H9 (cell line): ENCODE results near the gene CCT7. TPM values are rescaled to one million over a fixed set of nuclear protein-coding genes. Genes with fewer than 3 reads are reported as not detected.

ENCODE experiments used
- DNase-seq: peaks from one replicate; pipeline ENCODE4 v3.0.0-alpha.2; 2017
- H2AFZ ChIP-seq: one replicate; pipeline ENCODE4 v1.6.1; 2013; ENCODE audit warnings: mild to moderate bottlenecking, low read length, control low read depth, moderate library complexity
- H2AK5ac ChIP-seq: 2 replicates; pipeline ENCODE4 v1.6.1; 2013; ENCODE audit warnings: low read length, control low read depth, mixed read lengths; ENCODE audit not compliant: insufficient read length
- H2BK120ac ChIP-seq: one replicate; pipeline ENCODE4 v1.6.1; 2013; ENCODE audit warnings: low read depth, mild to moderate bottlenecking, low read length, control low read depth, inconsistent platforms; ENCODE audit not compliant: poor library complexity, severe bottlenecking
- H2BK12ac ChIP-seq: 2 replicates; pipeline ENCODE4 v1.6.1; 2013; ENCODE audit warnings: low read length, control low read depth, mixed read lengths, low read depth; ENCODE audit not compliant: insufficient read length
- H2BK15ac ChIP-seq: 2 replicates; pipeline ENCODE4 v1.6.1; 2013; ENCODE audit warnings: low read depth, low read length, control low read depth
- H2BK20ac ChIP-seq: one replicate; pipeline ENCODE4 v1.6.1; 2013; ENCODE audit warnings: low read depth, mild to moderate bottlenecking, low read length, control low read depth, inconsistent platforms; ENCODE audit not compliant: poor library complexity, severe bottlenecking
- H2BK5ac ChIP-seq: 2 replicates; pipeline ENCODE4 v1.6.1; 2013; ENCODE audit warnings: low read length, control low read depth, mixed read lengths; ENCODE audit not compliant: insufficient read length
- H3K14ac ChIP-seq: 2 replicates; pipeline ENCODE4 v1.6.1; 2013; ENCODE audit warnings: low read length, control low read depth; ENCODE audit not compliant: insufficient read depth
- H3K18ac ChIP-seq: 2 replicates; pipeline ENCODE4 v1.6.1; 2013; ENCODE audit warnings: low read depth, mild to moderate bottlenecking, mixed read lengths, low read length, control low read depth; ENCODE audit not compliant: insufficient read length
- H3K23ac ChIP-seq: 2 replicates; pipeline ENCODE4 v1.6.1; 2013; ENCODE audit warnings: low read length, control low read depth, mixed read lengths, low read depth; ENCODE audit not compliant: insufficient read length
- H3K23me2 ChIP-seq: 2 replicates; pipeline ENCODE4 v1.6.1; 2013; ENCODE audit warnings: low read depth, mild to moderate bottlenecking, mixed read lengths, low read length, control low read depth; ENCODE audit not compliant: insufficient read length, poor library complexity, severe bottlenecking
- H3K27ac ChIP-seq: 2 replicates; pipeline ENCODE4 v1.5.1; 2013; ENCODE audit warnings: low read length, control low read depth, mixed read lengths, low read depth; ENCODE audit not compliant: insufficient read length
- H3K27me3 ChIP-seq: 2 replicates; pipeline ENCODE4 v1.6.1; 2013; ENCODE audit warnings: low read length, control low read depth, inconsistent platforms; ENCODE audit not compliant: insufficient read depth
- H3K4ac ChIP-seq: 2 replicates; pipeline ENCODE4 v1.6.1; 2013; ENCODE audit warnings: low read depth, mild to moderate bottlenecking, control low read depth, inconsistent platforms, low read length, moderate library complexity
- H3K4me1 ChIP-seq: 2 replicates; pipeline ENCODE4 v1.6.1; 2013; ENCODE audit warnings: low read length, control low read depth, inconsistent platforms; ENCODE audit not compliant: insufficient read depth
- H3K4me2 ChIP-seq: 2 replicates; pipeline ENCODE4 v1.6.1; 2013; ENCODE audit warnings: low read length, control low read depth, mixed read lengths; ENCODE audit not compliant: insufficient read length, insufficient read depth
- H3K56ac ChIP-seq: 2 replicates; pipeline ENCODE4 v1.6.1; 2013; ENCODE audit warnings: low read depth, mild to moderate bottlenecking, mixed read lengths, low read length, control low read depth; ENCODE audit not compliant: insufficient read length
- H3K79me1 ChIP-seq: 2 replicates; pipeline ENCODE4 v1.6.1; 2013; ENCODE audit warnings: low read depth, mild to moderate bottlenecking, moderate library complexity, low read length, control low read depth, inconsistent platforms; ENCODE audit not compliant: insufficient read depth, poor library complexity, severe bottlenecking
- H3K79me2 ChIP-seq: 2 replicates; pipeline ENCODE4 v1.6.1; 2013; ENCODE audit warnings: low read length, control low read depth, inconsistent platforms; ENCODE audit not compliant: insufficient read depth
- H3K9ac ChIP-seq: 2 replicates; pipeline ENCODE4 v1.6.1; 2013; ENCODE audit warnings: low read length, control low read depth, mixed read lengths; ENCODE audit not compliant: insufficient read length; ENCODE audit errors: extremely low read depth
- H3K9me3 ChIP-seq: one replicate; pipeline ENCODE4 v1.6.1; 2013; ENCODE audit warnings: low read depth, low read length, inconsistent platforms; ENCODE audit not compliant: control insufficient read depth
- H3T11ph ChIP-seq: one replicate; pipeline ENCODE4 v1.6.1; 2013; ENCODE audit warnings: mild to moderate bottlenecking, low read length, control low read depth, inconsistent platforms
- H4K20me1 ChIP-seq: one replicate; pipeline ENCODE4 v1.6.1; 2013; ENCODE audit not compliant: control insufficient read depth, insufficient read length, insufficient read depth
- H4K5ac ChIP-seq: 2 replicates; pipeline ENCODE4 v1.6.1; 2013; ENCODE audit warnings: low read depth, mild to moderate bottlenecking, mixed read lengths, low read length, control low read depth; ENCODE audit not compliant: insufficient read length
- H4K8ac ChIP-seq: replicated peaks from 2 replicates; pipeline ENCODE4 v1.6.1; 2013; ENCODE audit warnings: low read length, control low read depth, mixed read lengths, low read depth; ENCODE audit not compliant: insufficient read length
- H4K91ac ChIP-seq: 2 replicates; pipeline ENCODE4 v1.6.1; 2013; ENCODE audit warnings: low read depth, mild to moderate bottlenecking, moderate library complexity, mixed read lengths, low read length, control low read depth; ENCODE audit not compliant: insufficient read length
- H3K27ac Mint-ChIP-seq, 3 experiments: 2 replicates in 2 of 3; 3 replicates in 1 of 3; pipeline ENCODE4 v1.8.0; 2020 to 2021; ENCODE audit warnings: mixed read lengths in 3 of 3, mild to moderate bottlenecking in 1 of 3, moderate library complexity in 1 of 3
- H3K27me3 Mint-ChIP-seq: 2 replicates; pipeline ENCODE4 v1.8.0; 2021; ENCODE audit warnings: low read depth, mild to moderate bottlenecking, moderate library complexity, mixed read lengths
- H3K36me3 Mint-ChIP-seq, 3 experiments: 2 replicates in 2 of 3; 3 replicates in 1 of 3; pipeline ENCODE4 v1.8.0; 2020 to 2021; ENCODE audit warnings: low read depth in 3 of 3, mixed read lengths in 3 of 3; ENCODE audit not compliant: insufficient read depth in 1 of 3
- H3K4me1 Mint-ChIP-seq, 2 experiments: 2 replicates each; pipeline ENCODE4 v1.8.0; 2020; ENCODE audit warnings: mixed read lengths in 2 of 2
- H3K4me3 Mint-ChIP-seq, 2 experiments: 2 replicates in 1 of 2; 3 replicates in 1 of 2; pipeline ENCODE4 v1.8.0; 2020 to 2021; ENCODE audit warnings: mild to moderate bottlenecking in 2 of 2, mixed read lengths in 2 of 2, moderate library complexity in 1 of 2
- H3K9me3 Mint-ChIP-seq, 2 experiments: 2 replicates in 1 of 2; 3 replicates in 1 of 2; pipeline ENCODE4 v1.8.0; 2020; ENCODE audit warnings: mild to moderate bottlenecking in 2 of 2, mixed read lengths in 2 of 2, moderate library complexity in 1 of 2
- CTCF ChIP-seq: fragments of 200-600 bp; sonication (generic); conservative IDR thresholded peaks from 3 replicates; pipeline ENCODE4 v1.8.0; 2021; ENCODE audit warnings: antibody characterized with exemption, mild to moderate bottlenecking
- WGBS: extraction: QIAGEN DNeasy Blood & Tissue Kit; methylation state at CpG from one replicate; pipeline ENCODE4 v1.1.7; 2013; ENCODE audit warnings: missing lambda C conversion rate, low lambda C conversion rate, mixed read lengths; ENCODE audit not compliant: insufficient read length; ENCODE audit errors: extremely low coverage; 5-methylcytosine and 5-hydroxymethylcytosine counted together
- total RNA-seq: library from RNA; stranded (reverse); gene quantifications from 2 replicates; pipeline ENCODE4 v1.2.1, GENCODE V29; 2021

CCT7 gene
- total RNA-seq, 1 experiment from 2014 or later, result 500 TPM

GRCh38 chr2:73227086-73227485, 7.0 kb upstream of the CCT7 start:
- Histone ChIP-seq H3K27ac (no peak overlapping the region), H3K9me3 (no peaks in the 10 kb centered on the region), H4K8ac (no peak overlapping the region), H3K23ac (no peak overlapping the region), H4K20me1 (no peaks in the 10 kb centered on the region), H3K14ac (no peak overlapping the region), H3K4me2 (no peak overlapping the region), H2AK5ac (no peak overlapping the region), H2BK5ac (no peak overlapping the region), H3K79me2 (no peaks in the 10 kb centered on the region), H4K5ac (no peak overlapping the region), H2BK120ac (no peak overlapping the region), H3T11ph (no peak overlapping the region), H4K91ac (no peak overlapping the region), H3K56ac (no peak overlapping the region), H3K18ac (no peak overlapping the region), H3K9ac (no peak overlapping the region), H3K4ac (no peak overlapping the region), H2BK20ac (no peak overlapping the region), H3K4me1 (no peaks in the 10 kb centered on the region), H3K27me3 (no peaks in the 10 kb centered on the region), H3K79me1 (no peaks in the 10 kb centered on the region), H2AFZ (no peak overlapping the region), H3K23me2 (no peaks in the 10 kb centered on the region), H2BK15ac (no peak overlapping the region), H2BK12ac (no peak overlapping the region)
- no peaks in the 10 kb centered on the region for H3K9me3 Mint-ChIP-seq
- DNase-seq, result no peak
- H3K4me1 Mint-ChIP-seq, result no peaks in the 10 kb centered on the region
- H3K4me3 Mint-ChIP-seq, result no peak overlapping the region
- no peak for TF ChIP-seq CTCF
- peaks cover 11 to 33% (median 31%) of the 10 kb centered on the region in 3 experiments; a peak in 6 of 7 replicates for H3K36me3 Mint-ChIP-seq
- WGBS, result no CpG with 5 or more reads among the region's 3 CpGs
- no peaks in the 10 kb centered on the region for H3K27me3 Mint-ChIP-seq
- no peak overlapping the region for H3K27ac Mint-ChIP-seq
